WTC11 (cell line): Measurements from ENCODE around the gene FAM193A.

Experiments used
- CTCF ChIP-seq: fragments of 200-600 bp; IDR thresholded peaks from 2 replicates; pipeline ENCODE4 v1.8.0; 2022; ENCODE audit warnings: antibody characterized with exemption
- FOXK1 ChIP-seq: sonication (generic); formaldehyde crosslinking; IDR thresholded peaks from 2 replicates; pipeline ENCODE4 v1.8.0; 2022; ENCODE audit warnings: mild to moderate bottlenecking, moderate library complexity, missing genetic modification reagents
- KAT7 ChIP-seq: sonication (generic); formaldehyde crosslinking; IDR thresholded peaks from 2 replicates; pipeline ENCODE4 v1.8.1; 2023; ENCODE audit warnings: missing genetic modification reagents, mild to moderate bottlenecking, borderline replicate concordance
- NFATC4 ChIP-seq: fragments of 250-450 bp; sonication (Bioruptor Pico); IDR thresholded peaks from 2 replicates; pipeline ENCODE4 v1.9.0; 2021; ENCODE audit warnings: mild to moderate bottlenecking
- NFE2L1 ChIP-seq: sonication (generic); formaldehyde crosslinking; IDR thresholded peaks from 2 replicates; pipeline ENCODE4 v1.8.1; 2023; ENCODE audit warnings: missing genetic modification reagents
- SOX15 ChIP-seq: fragments of 250-450 bp; sonication (Bioruptor Pico); IDR thresholded peaks from 2 replicates; pipeline ENCODE4 v1.9.0; 2021; ENCODE audit warnings: mild to moderate bottlenecking
- USF1 ChIP-seq: sonication (generic); formaldehyde crosslinking; IDR thresholded peaks from 2 replicates; pipeline ENCODE4 v1.8.0; 2022; ENCODE audit warnings: mild to moderate bottlenecking, missing genetic modification reagents
- ZNF317 ChIP-seq: sonication (generic); formaldehyde crosslinking; IDR thresholded peaks from 2 replicates; pipeline ENCODE4 v1.8.1; 2023; ENCODE audit warnings: low read depth, mild to moderate bottlenecking, moderate library complexity, missing genetic modification reagents, borderline replicate concordance
- ZNF512 ChIP-seq: sonication (generic); formaldehyde crosslinking; IDR thresholded peaks from 2 replicates; pipeline ENCODE4 v1.8.1; 2022; ENCODE audit warnings: missing genetic modification reagents, borderline replicate concordance

- no peak for TF ChIP-seq NFE2L1 (CRISPR knock-in tag)
- TF ChIP-seq ZNF317 (CRISPR knock-in tag) = no peak
- no peak for TF ChIP-seq CTCF
- no peak for TF ChIP-seq ZNF512 (CRISPR knock-in tag)
- TF ChIP-seq FOXK1 (CRISPR knock-in tag) = no peak
- TF ChIP-seq USF1 (CRISPR knock-in tag) = no peak
- no peak for TF ChIP-seq NFATC4 (CRISPR knock-in tag)
- no peak for TF ChIP-seq KAT7
- TF ChIP-seq SOX15 (CRISPR knock-in tag) = no peak
Measured at GRCh38 chr4:2697995-2698414, 161.6 kb downstream of the FAM193A start.
